WTC11 (cell line): ENCODE results near the gene TMEM60. TPM values are rescaled to one million over a fixed set of nuclear protein-coding genes. Genes with fewer than 3 reads are reported as not detected.

Source experiments
- ATAC-seq: fragments of 200-7000 bp; cut with Tn5 transposase; 2 replicates; pipeline ENCODE4 v1.10.0; 2021; ENCODE audit warnings: mild to moderate bottlenecking, moderate library complexity
- CTCF ChIA-PET: fragments of 300-600 bp; sonication (Branson Sonifier 250); formaldehyde crosslinking; loops from one replicate; lab custom pipeline; 2021; ENCODE audit warnings: antibody characterized with exemption; lab: Charles Lee
- POLR2A ChIA-PET: fragments of 350-600 bp; sonication (Branson Sonifier 250); formaldehyde crosslinking; loops from one replicate; lab custom pipeline; 2021; ENCODE audit warnings: antibody characterized with exemption; lab: Charles Lee
- DNase-seq: peaks from one replicate; pipeline ENCODE4 v3.0.0; 2021; ENCODE audit warnings: low spot score
- H3K27ac Mint-ChIP-seq: 2 replicates; pipeline ENCODE4 v1.8.0; 2021; ENCODE audit warnings: mixed read lengths
- H3K27me3 Mint-ChIP-seq: 2 replicates; pipeline ENCODE4 v1.8.0; 2021; ENCODE audit warnings: low read depth, mild to moderate bottlenecking, moderate library complexity, mixed read lengths
- H3K36me3 Mint-ChIP-seq: 2 replicates; pipeline ENCODE4 v1.8.0; 2021; ENCODE audit warnings: mixed read lengths
- H3K4me1 Mint-ChIP-seq: 2 replicates; pipeline ENCODE4 v1.8.0; 2022; ENCODE audit warnings: mixed read lengths
- H3K4me3 Mint-ChIP-seq: 2 replicates; pipeline ENCODE4 v1.8.0; 2021; ENCODE audit warnings: mild to moderate bottlenecking, moderate library complexity, mixed read lengths
- H3K9me3 Mint-ChIP-seq: 2 replicates; pipeline ENCODE4 v1.8.0; 2021; ENCODE audit warnings: mixed read lengths
- ETV6 ChIP-seq: sonication (generic); formaldehyde crosslinking; IDR thresholded peaks from 2 replicates; pipeline ENCODE4 v1.8.1; 2022; ENCODE audit warnings: mild to moderate bottlenecking, missing genetic modification reagents
- GRHL2 ChIP-seq: fragments of 250-450 bp; sonication (Bioruptor Pico); IDR thresholded peaks from 2 replicates; pipeline ENCODE4 v1.8.0; 2022; ENCODE audit warnings: mild to moderate bottlenecking, moderate library complexity; ENCODE audit not compliant: insufficient replicate concordance, severe bottlenecking
- JUN ChIP-seq: sonication (generic); formaldehyde crosslinking; IDR thresholded peaks from 2 replicates; pipeline ENCODE4 v1.8.0; 2023; ENCODE audit warnings: mild to moderate bottlenecking, missing genetic modification reagents
- MXD4 ChIP-seq: fragments of 250-450 bp; sonication (Bioruptor Pico); IDR thresholded peaks from 2 replicates; pipeline ENCODE4 v1.8.0; 2021; ENCODE audit warnings: mild to moderate bottlenecking, moderate library complexity, borderline replicate concordance
- MYBL2 ChIP-seq: sonication (generic); formaldehyde crosslinking; IDR thresholded peaks from 2 replicates; pipeline ENCODE4 v1.8.1; 2023; ENCODE audit warnings: mild to moderate bottlenecking, moderate library complexity, missing genetic modification reagents
- NFE2L1 ChIP-seq: sonication (generic); formaldehyde crosslinking; IDR thresholded peaks from 2 replicates; pipeline ENCODE4 v1.8.1; 2023; ENCODE audit warnings: missing genetic modification reagents
- RORB ChIP-seq: fragments of 250-450 bp; sonication (Bioruptor Pico); IDR thresholded peaks from 2 replicates; pipeline ENCODE4 v1.9.0; 2021; ENCODE audit warnings: mild to moderate bottlenecking
- SOX15 ChIP-seq: fragments of 250-450 bp; sonication (Bioruptor Pico); IDR thresholded peaks from 2 replicates; pipeline ENCODE4 v1.9.0; 2021; ENCODE audit warnings: mild to moderate bottlenecking
- TEAD4 ChIP-seq: sonication (generic); formaldehyde crosslinking; IDR thresholded peaks from 2 replicates; pipeline ENCODE4 v1.8.0; 2022; ENCODE audit warnings: mild to moderate bottlenecking, missing genetic modification reagents
- ZNF317 ChIP-seq: sonication (generic); formaldehyde crosslinking; IDR thresholded peaks from 2 replicates; pipeline ENCODE4 v1.8.1; 2023; ENCODE audit warnings: low read depth, mild to moderate bottlenecking, moderate library complexity, missing genetic modification reagents, borderline replicate concordance
- total RNA-seq: library from RNA; stranded (reverse); gene quantifications from 3 replicates; pipeline ENCODE4 v1.2.3, GENCODE V29; 2021
- TF ChIP-seq, protein P1 (sequence below): sonication (generic); formaldehyde crosslinking; IDR thresholded peaks from 2 replicates; pipeline ENCODE4 v1.8.0; 2022; ENCODE audit warnings: mild to moderate bottlenecking, missing genetic modification reagents
- TF ChIP-seq, protein P2 (sequence below): sonication (generic); formaldehyde crosslinking; conservative IDR thresholded peaks from 2 replicates; pipeline ENCODE4 v1.8.1; 2022; ENCODE audit warnings: mild to moderate bottlenecking, missing genetic modification reagents
- TF ChIP-seq, protein P3 (sequence below): sonication (generic); formaldehyde crosslinking; IDR thresholded peaks from 2 replicates; pipeline ENCODE4 v1.8.0; 2022; ENCODE audit warnings: mild to moderate bottlenecking, missing genetic modification reagents
- TF ChIP-seq, protein P4 (sequence below): fragments of 250-450 bp; sonication (Bioruptor Pico); IDR thresholded peaks from 2 replicates; pipeline ENCODE4 v1.9.0; 2021; ENCODE audit warnings: moderate library complexity, mild to moderate bottlenecking, inconsistent platforms, borderline replicate concordance
- TF ChIP-seq, protein P5 (sequence below): fragments of 250-450 bp; sonication (Bioruptor Pico); IDR thresholded peaks from 2 replicates; pipeline ENCODE4 v2.1.2; 2022; ENCODE audit warnings: mild to moderate bottlenecking, moderate library complexity
- TF ChIP-seq, protein P6 (sequence below): sonication (generic); formaldehyde crosslinking; IDR thresholded peaks from 2 replicates; pipeline ENCODE4 v1.8.1; 2023; ENCODE audit warnings: mild to moderate bottlenecking, missing genetic modification reagents, borderline replicate concordance
- TF ChIP-seq, protein P7 (sequence below): sonication (generic); formaldehyde crosslinking; IDR thresholded peaks from 2 replicates; pipeline ENCODE4 v1.8.0; 2022; ENCODE audit warnings: mild to moderate bottlenecking, missing genetic modification reagents

TMEM60 gene
- total RNA-seq, 1 experiment from 2014 or later, result 21.5 TPM

DNA sequence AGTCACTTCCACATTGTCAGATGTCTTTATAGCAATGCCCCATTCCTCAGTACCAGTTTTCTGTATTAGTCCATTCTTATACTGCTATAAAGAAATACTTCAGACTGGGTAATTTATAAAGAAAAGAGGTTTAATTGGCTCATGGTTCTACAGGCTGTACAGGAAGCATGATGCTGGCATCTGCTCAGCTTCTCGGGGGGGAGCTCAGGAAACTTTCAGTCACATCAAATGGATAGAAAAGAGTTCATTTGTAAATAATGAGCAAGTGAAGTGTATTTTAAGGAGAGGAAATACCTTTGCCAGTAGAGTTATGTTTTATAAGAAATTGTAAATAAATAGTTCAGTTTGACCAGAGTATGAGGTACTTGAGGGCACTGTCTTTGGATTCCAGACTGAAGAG, 50.5 kb downstream of the TMEM60 start:
- no peaks in the 10 kb centered on the region for H3K27me3 Mint-ChIP-seq
- POLR2A ChIA-PET, result no interaction called here
- ATAC-seq (no peak), DNase-seq (no peak)
- peaks cover 8% of the 10 kb centered on the region for H3K9me3 Mint-ChIP-seq
- CTCF ChIA-PET, result interaction anchor here (0.6 to 1.3 kb wide), 2 partner anchors 12 to 26 kb away, joined by 3 read pairs; no protein-coding TSS in a partner anchor
- TF ChIP-seq, protein P1, sequence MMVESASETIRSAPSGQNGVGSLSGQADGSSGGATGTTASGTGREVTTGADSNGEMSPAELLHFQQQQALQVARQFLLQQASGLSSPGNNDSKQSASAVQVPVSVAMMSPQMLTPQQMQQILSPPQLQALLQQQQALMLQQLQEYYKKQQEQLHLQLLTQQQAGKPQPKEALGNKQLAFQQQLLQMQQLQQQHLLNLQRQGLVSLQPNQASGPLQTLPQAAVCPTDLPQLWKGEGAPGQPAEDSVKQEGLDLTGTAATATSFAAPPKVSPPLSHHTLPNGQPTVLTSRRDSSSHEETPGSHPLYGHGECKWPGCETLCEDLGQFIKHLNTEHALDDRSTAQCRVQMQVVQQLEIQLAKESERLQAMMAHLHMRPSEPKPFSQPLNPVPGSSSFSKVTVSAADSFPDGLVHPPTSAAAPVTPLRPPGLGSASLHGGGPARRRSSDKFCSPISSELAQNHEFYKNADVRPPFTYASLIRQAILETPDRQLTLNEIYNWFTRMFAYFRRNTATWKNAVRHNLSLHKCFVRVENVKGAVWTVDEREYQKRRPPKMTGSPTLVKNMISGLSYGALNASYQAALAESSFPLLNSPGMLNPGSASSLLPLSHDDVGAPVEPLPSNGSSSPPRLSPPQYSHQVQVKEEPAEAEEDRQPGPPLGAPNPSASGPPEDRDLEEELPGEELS (CRISPR knock-in tag), result no peak
- TF ChIP-seq MXD4 (CRISPR knock-in tag) (no peak), SOX15 (CRISPR knock-in tag) (no peak), GRHL2 (CRISPR knock-in tag) (no peak), TEAD4 (no peak), RORB (no peak), MYBL2 (CRISPR knock-in tag) (no peak), ETV6 (CRISPR knock-in tag) (no peak), JUN (CRISPR knock-in tag) (no peak), ZNF317 (CRISPR knock-in tag) (no peak), NFE2L1 (CRISPR knock-in tag) (no peak)
- TF ChIP-seq, protein P2, sequence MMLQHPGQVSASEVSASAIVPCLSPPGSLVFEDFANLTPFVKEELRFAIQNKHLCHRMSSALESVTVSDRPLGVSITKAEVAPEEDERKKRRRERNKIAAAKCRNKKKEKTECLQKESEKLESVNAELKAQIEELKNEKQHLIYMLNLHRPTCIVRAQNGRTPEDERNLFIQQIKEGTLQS (CRISPR knock-in tag), result no peak
- TF ChIP-seq, protein P3, sequence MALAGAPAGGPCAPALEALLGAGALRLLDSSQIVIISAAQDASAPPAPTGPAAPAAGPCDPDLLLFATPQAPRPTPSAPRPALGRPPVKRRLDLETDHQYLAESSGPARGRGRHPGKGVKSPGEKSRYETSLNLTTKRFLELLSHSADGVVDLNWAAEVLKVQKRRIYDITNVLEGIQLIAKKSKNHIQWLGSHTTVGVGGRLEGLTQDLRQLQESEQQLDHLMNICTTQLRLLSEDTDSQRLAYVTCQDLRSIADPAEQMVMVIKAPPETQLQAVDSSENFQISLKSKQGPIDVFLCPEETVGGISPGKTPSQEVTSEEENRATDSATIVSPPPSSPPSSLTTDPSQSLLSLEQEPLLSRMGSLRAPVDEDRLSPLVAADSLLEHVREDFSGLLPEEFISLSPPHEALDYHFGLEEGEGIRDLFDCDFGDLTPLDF (CRISPR knock-in tag), result no peak
- TF ChIP-seq, protein P4, sequence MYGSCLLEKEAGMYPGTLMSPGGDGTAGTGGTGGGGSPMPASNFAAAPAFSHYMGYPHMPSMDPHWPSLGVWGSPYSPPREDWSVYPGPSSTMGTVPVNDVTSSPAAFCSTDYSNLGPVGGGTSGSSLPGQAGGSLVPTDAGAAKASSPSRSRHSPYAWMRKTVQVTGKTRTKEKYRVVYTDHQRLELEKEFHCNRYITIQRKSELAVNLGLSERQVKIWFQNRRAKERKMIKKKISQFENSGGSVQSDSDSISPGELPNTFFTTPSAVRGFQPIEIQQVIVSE, result no peak
- TF ChIP-seq, protein P5, sequence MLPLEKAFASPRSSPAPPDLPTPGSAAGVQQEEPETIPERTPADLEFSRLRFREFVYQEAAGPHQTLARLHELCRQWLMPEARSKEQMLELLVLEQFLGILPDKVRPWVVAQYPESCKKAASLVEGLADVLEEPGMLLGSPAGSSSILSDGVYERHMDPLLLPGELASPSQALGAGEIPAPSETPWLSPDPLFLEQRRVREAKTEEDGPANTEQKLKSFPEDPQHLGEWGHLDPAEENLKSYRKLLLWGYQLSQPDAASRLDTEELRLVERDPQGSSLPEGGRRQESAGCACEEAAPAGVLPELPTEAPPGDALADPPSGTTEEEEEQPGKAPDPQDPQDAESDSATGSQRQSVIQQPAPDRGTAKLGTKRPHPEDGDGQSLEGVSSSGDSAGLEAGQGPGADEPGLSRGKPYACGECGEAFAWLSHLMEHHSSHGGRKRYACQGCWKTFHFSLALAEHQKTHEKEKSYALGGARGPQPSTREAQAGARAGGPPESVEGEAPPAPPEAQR (CRISPR knock-in tag), result no peak
- TF ChIP-seq, protein P6, sequence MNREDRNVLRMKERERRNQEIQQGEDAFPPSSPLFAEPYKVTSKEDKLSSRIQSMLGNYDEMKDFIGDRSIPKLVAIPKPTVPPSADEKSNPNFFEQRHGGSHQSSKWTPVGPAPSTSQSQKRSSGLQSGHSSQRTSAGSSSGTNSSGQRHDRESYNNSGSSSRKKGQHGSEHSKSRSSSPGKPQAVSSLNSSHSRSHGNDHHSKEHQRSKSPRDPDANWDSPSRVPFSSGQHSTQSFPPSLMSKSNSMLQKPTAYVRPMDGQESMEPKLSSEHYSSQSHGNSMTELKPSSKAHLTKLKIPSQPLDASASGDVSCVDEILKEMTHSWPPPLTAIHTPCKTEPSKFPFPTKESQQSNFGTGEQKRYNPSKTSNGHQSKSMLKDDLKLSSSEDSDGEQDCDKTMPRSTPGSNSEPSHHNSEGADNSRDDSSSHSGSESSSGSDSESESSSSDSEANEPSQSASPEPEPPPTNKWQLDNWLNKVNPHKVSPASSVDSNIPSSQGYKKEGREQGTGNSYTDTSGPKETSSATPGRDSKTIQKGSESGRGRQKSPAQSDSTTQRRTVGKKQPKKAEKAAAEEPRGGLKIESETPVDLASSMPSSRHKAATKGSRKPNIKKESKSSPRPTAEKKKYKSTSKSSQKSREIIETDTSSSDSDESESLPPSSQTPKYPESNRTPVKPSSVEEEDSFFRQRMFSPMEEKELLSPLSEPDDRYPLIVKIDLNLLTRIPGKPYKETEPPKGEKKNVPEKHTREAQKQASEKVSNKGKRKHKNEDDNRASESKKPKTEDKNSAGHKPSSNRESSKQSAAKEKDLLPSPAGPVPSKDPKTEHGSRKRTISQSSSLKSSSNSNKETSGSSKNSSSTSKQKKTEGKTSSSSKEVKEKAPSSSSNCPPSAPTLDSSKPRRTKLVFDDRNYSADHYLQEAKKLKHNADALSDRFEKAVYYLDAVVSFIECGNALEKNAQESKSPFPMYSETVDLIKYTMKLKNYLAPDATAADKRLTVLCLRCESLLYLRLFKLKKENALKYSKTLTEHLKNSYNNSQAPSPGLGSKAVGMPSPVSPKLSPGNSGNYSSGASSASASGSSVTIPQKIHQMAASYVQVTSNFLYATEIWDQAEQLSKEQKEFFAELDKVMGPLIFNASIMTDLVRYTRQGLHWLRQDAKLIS (CRISPR knock-in tag), result no peak
- TF ChIP-seq, protein P7, sequence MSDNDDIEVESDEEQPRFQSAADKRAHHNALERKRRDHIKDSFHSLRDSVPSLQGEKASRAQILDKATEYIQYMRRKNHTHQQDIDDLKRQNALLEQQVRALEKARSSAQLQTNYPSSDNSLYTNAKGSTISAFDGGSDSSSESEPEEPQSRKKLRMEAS (CRISPR knock-in tag), result no peak
- H3K4me3 Mint-ChIP-seq, result no peak overlapping the region
- peaks cover 26% of the 10 kb centered on the region for H3K36me3 Mint-ChIP-seq
- no peak overlapping the region for H3K27ac Mint-ChIP-seq
- 0 out of 2 replicates have a peak, but pooled peaks cover 4% of the 10 kb centered on the region for H3K4me1 Mint-ChIP-seq
